PC-9 (cell line): ENCODE data around the gene HTR3A. TPM values are rescaled to one million over a fixed set of nuclear protein-coding genes. Genes with fewer than 3 reads are reported as not detected.

Experiments used
- BruUV-seq: library from RNA; stranded (reverse); fragments of 400-500 nt; replicated peaks from 2 replicates; lab custom pipeline; 2021; lab: Mats Ljungman, UMichigan
- CTCF ChIA-PET: fragments of 300-600 bp; sonication (Branson Sonifier 250); formaldehyde crosslinking; loops from one replicate; lab custom pipeline; 2022; ENCODE audit warnings: antibody characterized with exemption; lab: Charles Lee
- POLR2A ChIA-PET: fragments of 300-600 bp; sonication (Branson Sonifier 250); formaldehyde crosslinking; loops from one replicate; lab custom pipeline; 2022; ENCODE audit warnings: antibody characterized with exemption; ENCODE audit not compliant: unreplicated experiment; lab: Charles Lee
- DNase-seq, 2 experiments: peaks; one replicate each; pipeline versions ENCODE4 v3.0.0 to v3.0.0-alpha.2; 2015 to 2022; ENCODE audit warnings: mixed read lengths in 1 of 2
- H2AFZ ChIP-seq: fragments of 200-600 bp; sonication (generic); 2 replicates; pipeline ENCODE4 v1.8.1; 2017; ENCODE audit warnings: antibody characterized with exemption
- H3F3A ChIP-seq: fragments of 200-600 bp; sonication (generic); 2 replicates; pipeline ENCODE4 v1.8.1; 2017; ENCODE audit warnings: antibody characterized with exemption, mild to moderate bottlenecking, low read depth; ENCODE audit not compliant: insufficient read depth
- H3K27ac ChIP-seq: fragments of 200-600 bp; sonication (generic); 2 replicates; pipeline ENCODE4 v1.6.1; 2016; ENCODE audit warnings: mixed run types
- H3K27me3 ChIP-seq: fragments of 200-600 bp; sonication (generic); 2 replicates; pipeline ENCODE4 v1.6.1; 2016; ENCODE audit warnings: low read depth, mixed run types; ENCODE audit not compliant: insufficient read depth
- H3K36me3 ChIP-seq: fragments of 200-600 bp; sonication (generic); 2 replicates; pipeline ENCODE4 v1.6.1; 2016; ENCODE audit warnings: low read depth, mixed run types
- H3K4me1 ChIP-seq: fragments of 200-600 bp; sonication (generic); replicated peaks from 2 replicates; pipeline ENCODE4 v1.6.1; 2016; ENCODE audit warnings: mixed run types; ENCODE audit not compliant: insufficient read depth
- H3K4me2 ChIP-seq: fragments of 200-600 bp; sonication (generic); 2 replicates; pipeline ENCODE4 v1.6.1; 2017; ENCODE audit warnings: mixed run types
- H3K4me3 ChIP-seq: fragments of 200-600 bp; sonication (generic); 2 replicates; pipeline ENCODE4 v1.6.1; 2016; ENCODE audit warnings: mixed run types
- H3K79me2 ChIP-seq: fragments of 200-600 bp; sonication (generic); 2 replicates; pipeline ENCODE4 v1.6.1; 2017; ENCODE audit warnings: low read depth, mixed run types
- H3K9me2 ChIP-seq: fragments of 200-600 bp; sonication (generic); 2 replicates; pipeline ENCODE4 v1.8.1; 2017; ENCODE audit warnings: mild to moderate bottlenecking; ENCODE audit not compliant: insufficient read depth
- H3K9me3 ChIP-seq: fragments of 200-600 bp; sonication (generic); 2 replicates; pipeline ENCODE4 v1.8.1; 2016; ENCODE audit warnings: low read depth; ENCODE audit not compliant: insufficient read depth
- H4K20me1 ChIP-seq: fragments of 200-600 bp; sonication (generic); 2 replicates; pipeline ENCODE4 v1.8.1; 2017; ENCODE audit not compliant: insufficient read depth
- CTCF ChIP-seq: fragments of 200-600 bp; sonication (generic); conservative IDR thresholded peaks from 2 replicates; pipeline ENCODE4 v1.6.1; 2017; ENCODE audit warnings: mixed run types, antibody characterized with exemption, mild to moderate bottlenecking, moderate library complexity
- EZH2 ChIP-seq: fragments of 200-600 bp; sonication (generic); IDR thresholded peaks from 2 replicates; pipeline ENCODE4 v1.8.0; 2017; ENCODE audit warnings: antibody characterized with exemption, low read depth
- intact Hi-C: fragments of 100-400 bp; cut with micrococcal nuclease; formaldehyde crosslinking; loops from one replicate; pipeline ENCODE4 v1.10.0; 2022; ENCODE audit not compliant: unreplicated experiment
- total RNA-seq: library from RNA; stranded (reverse); gene quantifications from 2 replicates; pipeline ENCODE4 v1.2.3, GENCODE V29; 2021

Gene HTR3A
- total RNA-seq, 1 experiment from 2014 or later, result not detected

GRCh38 chr11:113980785-113981184, 5.9 kb downstream of the HTR3A start:
- H3K79me2 ChIP-seq, result no peaks in the 10 kb centered on the region
- POLR2A ChIA-PET, result no interaction called here
- BruUV-seq, result no TSS peak

GRCh38 chr11:113982306-113982705, 7.4 kb downstream of the HTR3A start:
- TF ChIP-seq EZH2, result no peak
- TF ChIP-seq CTCF, result no peak
- no TSS peak for BruUV-seq
- H3F3A ChIP-seq, result no peaks in the 10 kb centered on the region
- POLR2A ChIA-PET, result no interaction called here
- CTCF ChIA-PET, result no interaction called here
- H3K27ac ChIP-seq, result no peak overlapping the region
- H4K20me1 ChIP-seq, result no peaks in the 10 kb centered on the region
- no peaks in the 10 kb centered on the region for H3K9me3 ChIP-seq
- H3K4me2 ChIP-seq, result no peak overlapping the region
- no peaks in the 10 kb centered on the region for H3K79me2 ChIP-seq
- H3K36me3 ChIP-seq, result no peaks in the 10 kb centered on the region
- no peaks in the 10 kb centered on the region for H3K9me2 ChIP-seq
- intact Hi-C loops, result no loop called here
- DNase-seq, result no peak
- no peak overlapping the region for H2AFZ ChIP-seq
- peaks cover 99% of the 10 kb centered on the region for H3K27me3 ChIP-seq
- H3K4me1 ChIP-seq, result no peaks in the 10 kb centered on the region
- H3K4me3 ChIP-seq, result no peak overlapping the region

More at GRCh38 chr11:113980785-113981184, 5.9 kb downstream of the HTR3A start:
- Histone ChIP-seq H3K27ac (no peak overlapping the region), H3K27me3 (peaks cover 99% of the 10 kb centered on the region), H3K4me2 (no peak overlapping the region), H3K4me3 (no peak overlapping the region), H3K9me3 (no peaks in the 10 kb centered on the region), H4K20me1 (no peaks in the 10 kb centered on the region), H3K4me1 (no peaks in the 10 kb centered on the region), H3K36me3 (no peaks in the 10 kb centered on the region), H3K9me2 (no peaks in the 10 kb centered on the region), H3F3A (no peaks in the 10 kb centered on the region), H2AFZ (no peak overlapping the region)
- CTCF ChIA-PET, result no interaction called here
- intact Hi-C loops, result no loop called here
- no peak for TF ChIP-seq EZH2
- TF ChIP-seq CTCF, result no peak
- DNase-seq, result no peak

- ChIA-PET CTCF (no interaction called here), POLR2A (no interaction called here)
- DNase-seq, result no peak
- intact Hi-C loops, result no loop called here
- H3K27ac ChIP-seq, result no peak overlapping the region
- H3K9me2 ChIP-seq, result no peaks in the 10 kb centered on the region
- H4K20me1 ChIP-seq, result no peaks in the 10 kb centered on the region
- H3K4me2 ChIP-seq, result no peak overlapping the region
- no peaks in the 10 kb centered on the region for H3K79me2 ChIP-seq
- no peaks in the 10 kb centered on the region for H3K36me3 ChIP-seq
- H3K9me3 ChIP-seq, result no peaks in the 10 kb centered on the region
- no peak overlapping the region for H3K4me3 ChIP-seq
- no peaks in the 10 kb centered on the region for H3K4me1 ChIP-seq
- peaks cover 86% of the 10 kb centered on the region for H3K27me3 ChIP-seq
- TF ChIP-seq EZH2, result no peak
- H3F3A ChIP-seq, result no peaks in the 10 kb centered on the region
- no TSS peak for BruUV-seq
- H2AFZ ChIP-seq, result no peak overlapping the region
Observed at GRCh38 chr11:113984781-113985180, 9.9 kb downstream of the HTR3A start.

GRCh38 chr11:113985906-113986305, 11.0 kb downstream of the HTR3A start:
- H3K4me3 ChIP-seq, result no peak overlapping the region
- peaks cover 78% of the 10 kb centered on the region for H3K27me3 ChIP-seq
- CTCF ChIA-PET, result interaction anchor here (0.6 kb wide), 1 partner anchor 307 kb away, joined by 3 read pairs; no protein-coding TSS in a partner anchor
- H2AFZ ChIP-seq, result no peak overlapping the region
- no peak overlapping the region for H3K27ac ChIP-seq
- H3K4me2 ChIP-seq, result no peak overlapping the region
- H3F3A ChIP-seq, result no peaks in the 10 kb centered on the region
- no peaks in the 10 kb centered on the region for H3K79me2 ChIP-seq
- no peak for TF ChIP-seq CTCF
- TF ChIP-seq EZH2, result no peak
- H3K9me2 ChIP-seq, result no peaks in the 10 kb centered on the region
- no peaks in the 10 kb centered on the region for H3K4me1 ChIP-seq
- no peaks in the 10 kb centered on the region for H3K9me3 ChIP-seq
- H4K20me1 ChIP-seq, result no peaks in the 10 kb centered on the region
- DNase-seq, result no peak
- BruUV-seq, result no TSS peak
- intact Hi-C loops, result no loop called here
- H3K36me3 ChIP-seq, result no peaks in the 10 kb centered on the region
- POLR2A ChIA-PET, result no interaction called here
